ENCODE results near the gene KLB.
"Not testable (repeated sequence)": the region's sequence is repeated elsewhere in the genome, so short reads cannot be mapped to it uniquely, and the experiment has no call there.

Gene KLB

GRCh38 chr4:39425297-39425696 lies 18.6 kb downstream of the KLB start:
- not testable (repeated sequence) for H3K4me3 ChIP-seq (ENCODE audit: low read length); H3K9me3 ChIP-seq (ENCODE audit: control insufficient read depth, insufficient read depth, low read length); H3K4me1 ChIP-seq (ENCODE audit: control insufficient read depth, insufficient read depth, low read length); H3K27ac ChIP-seq (ENCODE audit: low read length); DNase-seq (ENCODE audit: low read depth, low spot score); H3K36me3 ChIP-seq (ENCODE audit: control insufficient read depth, insufficient read depth, low read length); H3K27me3 ChIP-seq (ENCODE audit: control insufficient read depth, insufficient read depth, low read length)
- WGBS (ENCODE audit: insufficient coverage, insufficient read length) = no CpG with 5 or more reads among the region's 1 CpG

- Histone ChIP-seq H3K4me3 (ENCODE audit: low read length) (no peak overlapping the region), H3K9me3 (ENCODE audit: control insufficient read depth, insufficient read depth, low read length) (no peaks in the 10 kb centered on the region), H3K27ac (ENCODE audit: low read length) (no peak overlapping the region), H3K27me3 (ENCODE audit: control insufficient read depth, insufficient read depth, low read length) (no peaks in the 10 kb centered on the region), H3K36me3 (ENCODE audit: control insufficient read depth, insufficient read depth, low read length) (no peaks in the 10 kb centered on the region), H3K4me1 (ENCODE audit: control insufficient read depth, insufficient read depth, low read length) (no peaks in the 10 kb centered on the region)
- WGBS (ENCODE audit: insufficient coverage, insufficient read length) = no CpG with 5 or more reads among the region's 1 CpG
- DNase-seq (ENCODE audit: low read depth, low spot score) = no peak
These were observed 20.0 kb downstream of the KLB start for GRCh38 chr4:39426728-39427127.

GRCh38 chr4:39427520-39428114 lies 20.9 kb downstream of the KLB start:
- Histone ChIP-seq H3K27me3 (ENCODE audit: control insufficient read depth, insufficient read depth, low read length) (no peaks in the 10 kb centered on the region), H3K9me3 (ENCODE audit: control insufficient read depth, insufficient read depth, low read length) (no peaks in the 10 kb centered on the region), H3K27ac (ENCODE audit: low read length) (no peak overlapping the region), H3K4me1 (ENCODE audit: control insufficient read depth, insufficient read depth, low read length) (no peaks in the 10 kb centered on the region), H3K36me3 (ENCODE audit: control insufficient read depth, insufficient read depth, low read length) (no peaks in the 10 kb centered on the region), H3K4me3 (ENCODE audit: low read length) (no peak overlapping the region)
- WGBS (ENCODE audit: insufficient coverage, insufficient read length) = no CpG with 5 or more reads among the region's 10 CpGs
- no peak for DNase-seq (ENCODE audit: low read depth, low spot score)

GRCh38 chr4:39429476-39430334 lies 23.0 kb downstream of the KLB start:
- Histone ChIP-seq H3K9me3 (ENCODE audit: control insufficient read depth, insufficient read depth, low read length) (no peaks in the 10 kb centered on the region), H3K4me3 (ENCODE audit: low read length) (no peak overlapping the region), H3K4me1 (ENCODE audit: control insufficient read depth, insufficient read depth, low read length) (no peaks in the 10 kb centered on the region), H3K27me3 (ENCODE audit: control insufficient read depth, insufficient read depth, low read length) (no peaks in the 10 kb centered on the region), H3K27ac (ENCODE audit: low read length) (no peak overlapping the region), H3K36me3 (ENCODE audit: control insufficient read depth, insufficient read depth, low read length) (no peaks in the 10 kb centered on the region)
- DNase-seq (ENCODE audit: low read depth, low spot score) = no peak
- no CpG with 5 or more reads among the region's 4 CpGs for WGBS (ENCODE audit: insufficient coverage, insufficient read length)

- no peak overlapping the region for H3K27ac ChIP-seq (ENCODE audit: low read length)
- H3K4me1 ChIP-seq (ENCODE audit: control insufficient read depth, insufficient read depth, low read length) = no peaks in the 10 kb centered on the region
- WGBS (ENCODE audit: insufficient coverage, insufficient read length) = no CpG with 5 or more reads among the region's 11 CpGs
- no peaks in the 10 kb centered on the region for H3K9me3 ChIP-seq (ENCODE audit: control insufficient read depth, insufficient read depth, low read length)
- DNase-seq (ENCODE audit: low read depth, low spot score) = no peak
- no peak overlapping the region for H3K4me3 ChIP-seq (ENCODE audit: low read length)
- H3K36me3 ChIP-seq (ENCODE audit: control insufficient read depth, insufficient read depth, low read length) = no peaks in the 10 kb centered on the region
- H3K27me3 ChIP-seq (ENCODE audit: control insufficient read depth, insufficient read depth, low read length) = no peaks in the 10 kb centered on the region
These were observed 27.3 kb downstream of the KLB start for GRCh38 chr4:39433878-39434492.

GRCh38 chr4:39435659-39436563 lies 29.2 kb downstream of the KLB start:
- Histone ChIP-seq H3K27ac (ENCODE audit: low read length) (no peak overlapping the region), H3K4me1 (ENCODE audit: control insufficient read depth, insufficient read depth, low read length) (no peaks in the 10 kb centered on the region), H3K4me3 (ENCODE audit: low read length) (no peak overlapping the region), H3K36me3 (ENCODE audit: control insufficient read depth, insufficient read depth, low read length) (no peaks in the 10 kb centered on the region), H3K9me3 (ENCODE audit: control insufficient read depth, insufficient read depth, low read length) (no peaks in the 10 kb centered on the region), H3K27me3 (ENCODE audit: control insufficient read depth, insufficient read depth, low read length) (no peaks in the 10 kb centered on the region)
- WGBS (ENCODE audit: insufficient coverage, insufficient read length) = no CpG with 5 or more reads among the region's 7 CpGs
- DNase-seq (ENCODE audit: low read depth, low spot score) = no peak

GRCh38 chr4:39441593-39441992 lies 34.9 kb downstream of the KLB start:
- Histone ChIP-seq H3K9me3 (ENCODE audit: control insufficient read depth, insufficient read depth, low read length) (no peaks in the 10 kb centered on the region), H3K4me3 (ENCODE audit: low read length) (no peak overlapping the region), H3K27ac (ENCODE audit: low read length) (no peak overlapping the region), H3K27me3 (ENCODE audit: control insufficient read depth, insufficient read depth, low read length) (no peaks in the 10 kb centered on the region), H3K4me1 (ENCODE audit: control insufficient read depth, insufficient read depth, low read length) (no peaks in the 10 kb centered on the region), H3K36me3 (ENCODE audit: control insufficient read depth, insufficient read depth, low read length) (no peaks in the 10 kb centered on the region)
- no peak for DNase-seq (ENCODE audit: low read depth, low spot score)
- no CpG with 5 or more reads among the region's 2 CpGs for WGBS (ENCODE audit: insufficient coverage, insufficient read length)

- no CpG with 5 or more reads among the region's 4 CpGs for WGBS (ENCODE audit: insufficient coverage, insufficient read length)
- no peaks in the 10 kb centered on the region for H3K36me3 ChIP-seq (ENCODE audit: control insufficient read depth, insufficient read depth, low read length)
- no peaks in the 10 kb centered on the region for H3K27me3 ChIP-seq (ENCODE audit: control insufficient read depth, insufficient read depth, low read length)
- no peak overlapping the region for H3K4me3 ChIP-seq (ENCODE audit: low read length)
- no peak overlapping the region for H3K27ac ChIP-seq (ENCODE audit: low read length)
- H3K4me1 ChIP-seq (ENCODE audit: control insufficient read depth, insufficient read depth, low read length) = no peaks in the 10 kb centered on the region
- no peak for DNase-seq (ENCODE audit: low read depth, low spot score)
- H3K9me3 ChIP-seq (ENCODE audit: control insufficient read depth, insufficient read depth, low read length) = no peaks in the 10 kb centered on the region
These were observed 36.3 kb downstream of the KLB start for GRCh38 chr4:39442998-39443397.

- peak overlapping the region; percentile 48; the same call in 1 of the 2 replicates for H3K4me3 ChIP-seq (ENCODE audit: low read length)
- no peaks in the 10 kb centered on the region for H3K9me3 ChIP-seq (ENCODE audit: control insufficient read depth, insufficient read depth, low read length)
These were observed 39.7 kb downstream of the KLB start for GRCh38 chr4:39446483-39446841.

More at GRCh38 chr4:39446483-39446841, 39.7 kb downstream of the KLB start:
- H3K27me3 ChIP-seq (ENCODE audit: control insufficient read depth, insufficient read depth, low read length) = no peaks in the 10 kb centered on the region
- WGBS (ENCODE audit: insufficient coverage, insufficient read length) = no CpG with 5 or more reads among the region's 20 CpGs
- DNase-seq (ENCODE audit: low read depth, low spot score) = no peak
- H3K27ac ChIP-seq (ENCODE audit: low read length) = no peak overlapping the region
- no peaks in the 10 kb centered on the region for H3K4me1 ChIP-seq (ENCODE audit: control insufficient read depth, insufficient read depth, low read length)
- no peaks in the 10 kb centered on the region; the same call in 1 of the 2 replicates for H3K36me3 ChIP-seq (ENCODE audit: control insufficient read depth, insufficient read depth, low read length)
